Measurements from ENCODE around the gene KCNH5.
A peak's percentile ranks its signal among the peaks of the same experiment; 100 is the strongest.

The KCNH5 gene

GRCh38 chr14:62854951-62855350 lies 190.3 kb downstream of the KCNH5 start:
- H4K8ac ChIP-seq (ENCODE audit: low read depth, low read length): no peak overlapping the region
- no peak for DNase-seq
- no peaks in the 10 kb centered on the region for H3K79me2 ChIP-seq (ENCODE audit: control insufficient read depth, insufficient read depth, low read length)
- H3K4me1 ChIP-seq (ENCODE audit: control insufficient read depth, low read depth, low read length): no peaks in the 10 kb centered on the region
- no peak overlapping the region for H4K5ac ChIP-seq (ENCODE audit: low read length)
- no peak overlapping the region for H2BK5ac ChIP-seq (ENCODE audit: low read length)
- H3K4me2 ChIP-seq (ENCODE audit: low read length): no peak overlapping the region
- H3K79me1 ChIP-seq (ENCODE audit: low read length): no peaks in the 10 kb centered on the region
- no peak overlapping the region for H3K56ac ChIP-seq (ENCODE audit: low read length)
- no peaks in the 10 kb centered on the region for H3K27me3 ChIP-seq (ENCODE audit: insufficient read depth, low read length, poor library complexity)
- no peak overlapping the region for H3K9ac ChIP-seq (ENCODE audit: low read length)
- no peaks in the 10 kb centered on the region for H3K36me3 ChIP-seq (ENCODE audit: control insufficient read depth, insufficient read depth, low read length)
- no peak overlapping the region for H2BK120ac ChIP-seq (ENCODE audit: low read depth, low read length)
- H3K4me3 ChIP-seq (ENCODE audit: low read length): no peak overlapping the region
- no peak overlapping the region for H3K23ac ChIP-seq (ENCODE audit: low read length)
- H3K4ac ChIP-seq (ENCODE audit: low read depth, low read length): no peak overlapping the region
- H2AK5ac ChIP-seq (ENCODE audit: low read length): no peak overlapping the region
- no CpG with 5 or more reads among the region's 4 CpGs for WGBS (ENCODE audit: extremely low coverage, insufficient coverage, low lambda C conversion rate)
- no peak overlapping the region for H2BK15ac ChIP-seq (replicated peaks; ENCODE audit: low read depth)
- H3K27ac ChIP-seq (ENCODE audit: low read depth, low read length): no peak overlapping the region
- no peak overlapping the region for H3K18ac ChIP-seq (ENCODE audit: low read length)

DNA sequence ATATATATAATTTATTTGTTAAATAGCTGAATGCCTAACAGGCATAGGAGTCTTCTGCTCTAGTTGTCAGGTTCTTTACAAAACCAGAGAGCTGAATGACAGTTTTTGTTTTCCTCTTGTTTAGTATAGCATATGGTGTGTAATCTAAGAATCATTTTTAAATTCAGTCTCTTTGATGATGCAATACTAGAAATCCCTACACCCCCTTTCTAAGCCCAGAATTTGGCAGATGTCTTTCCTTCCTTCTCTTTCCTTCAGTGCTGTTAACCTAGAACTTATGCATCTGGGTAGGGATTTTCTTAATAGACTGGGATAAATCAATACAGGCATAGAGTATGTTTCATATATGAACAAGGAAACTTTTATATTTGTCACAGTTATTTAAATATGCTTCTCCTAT lies 198.1 kb downstream of the KCNH5 start:
- Histone ChIP-seq H3K4me1 (ENCODE audit: control insufficient read depth, low read depth, low read length) (no peaks in the 10 kb centered on the region), H3K4me3 (ENCODE audit: low read length) (no peak overlapping the region), H3K27me3 (ENCODE audit: insufficient read depth, low read length, poor library complexity) (no peaks in the 10 kb centered on the region), H3K4me2 (ENCODE audit: low read length) (no peak overlapping the region), H3K79me2 (ENCODE audit: control insufficient read depth, insufficient read depth, low read length) (no peaks in the 10 kb centered on the region), H3K4ac (ENCODE audit: low read depth, low read length) (no peak overlapping the region), H2BK120ac (ENCODE audit: low read depth, low read length) (no peak overlapping the region), H4K8ac (ENCODE audit: low read depth, low read length) (no peak overlapping the region), H3K56ac (ENCODE audit: low read length) (no peak overlapping the region), H3K79me1 (ENCODE audit: low read length) (no peaks in the 10 kb centered on the region), H3K9ac (ENCODE audit: low read length) (no peak overlapping the region), H3K36me3 (ENCODE audit: control insufficient read depth, insufficient read depth, low read length) (no peaks in the 10 kb centered on the region), H3K27ac (ENCODE audit: low read depth, low read length) (no peak overlapping the region), H3K23ac (ENCODE audit: low read length) (no peak overlapping the region), H2AK5ac (ENCODE audit: low read length) (no peak overlapping the region), H3K18ac (ENCODE audit: low read length) (no peak overlapping the region), H4K5ac (ENCODE audit: low read length) (no peak overlapping the region), H2BK15ac (replicated peaks; ENCODE audit: low read depth) (no peak overlapping the region), H2BK5ac (ENCODE audit: low read length) (no peak overlapping the region)
- no peak for DNase-seq

DNA sequence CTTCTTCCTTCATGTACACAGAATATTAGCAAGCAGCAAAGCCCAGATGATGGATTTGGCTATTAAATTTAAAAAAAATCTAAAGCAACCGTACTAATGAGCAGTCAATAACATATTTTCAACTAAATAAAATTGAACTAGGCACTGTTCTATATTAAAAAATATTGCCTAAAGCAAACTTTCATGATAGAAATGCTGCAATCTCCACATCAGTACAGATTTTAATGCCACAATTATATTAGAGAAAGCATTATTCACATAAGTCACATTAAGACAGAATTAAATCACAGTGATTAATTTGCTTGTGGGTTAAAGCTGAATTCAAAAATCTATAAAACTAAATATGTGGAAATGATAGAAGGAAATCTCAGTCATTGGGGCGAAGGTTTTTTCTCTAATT lies 200.7 kb downstream of the KCNH5 start:
- H3K18ac ChIP-seq (ENCODE audit: low read length): no peak overlapping the region
- no peaks in the 10 kb centered on the region for H3K36me3 ChIP-seq (ENCODE audit: control insufficient read depth, insufficient read depth, low read length)
- H3K4me1 ChIP-seq (ENCODE audit: control insufficient read depth, low read depth, low read length): no peaks in the 10 kb centered on the region
- whole genome bisulfite sequencing (ENCODE audit: extremely low coverage, insufficient coverage, low lambda C conversion rate): no CpG with 5 or more reads among the region's 2 CpGs
- H3K4me3 ChIP-seq (ENCODE audit: low read length): no peak overlapping the region
- H3K23ac ChIP-seq (ENCODE audit: low read length): no peak overlapping the region
- no peak overlapping the region for H4K8ac ChIP-seq (ENCODE audit: low read depth, low read length)
- no peak overlapping the region for H2BK5ac ChIP-seq (ENCODE audit: low read length)
- no peak overlapping the region for H3K4me2 ChIP-seq (ENCODE audit: low read length)
- no peak overlapping the region for H3K27ac ChIP-seq (ENCODE audit: low read depth, low read length)
- no peak overlapping the region for H2BK120ac ChIP-seq (ENCODE audit: low read depth, low read length)
- no peak overlapping the region for H2BK15ac ChIP-seq (replicated peaks; ENCODE audit: low read depth)
- no peak overlapping the region for H3K4ac ChIP-seq (ENCODE audit: low read depth, low read length)
- no peak overlapping the region for H3K9ac ChIP-seq (ENCODE audit: low read length)
- no peaks in the 10 kb centered on the region for H3K79me2 ChIP-seq (ENCODE audit: control insufficient read depth, insufficient read depth, low read length)
- H3K79me1 ChIP-seq (ENCODE audit: low read length): no peaks in the 10 kb centered on the region
- DNase-seq: no peak
- H2AK5ac ChIP-seq (ENCODE audit: low read length): no peak overlapping the region
- H3K27me3 ChIP-seq (ENCODE audit: insufficient read depth, low read length, poor library complexity): no peaks in the 10 kb centered on the region
- H4K5ac ChIP-seq (ENCODE audit: low read length): no peak overlapping the region
- no peak overlapping the region for H3K56ac ChIP-seq (ENCODE audit: low read length)

GRCh38 chr14:62824086-62824485 lies 221.2 kb downstream of the KCNH5 start:
- H3K36me3 ChIP-seq (ENCODE audit: control insufficient read depth, insufficient read depth, low read length): no peaks in the 10 kb centered on the region
- no peak overlapping the region for H3K23ac ChIP-seq (ENCODE audit: low read length)
- H2AK5ac ChIP-seq (ENCODE audit: low read length): no peak overlapping the region
- no peak overlapping the region for H3K4ac ChIP-seq (ENCODE audit: low read depth, low read length)
- H4K8ac ChIP-seq (ENCODE audit: low read depth, low read length): no peak overlapping the region
- H3K27ac ChIP-seq (ENCODE audit: low read depth, low read length): no peak overlapping the region
- no peaks in the 10 kb centered on the region for H3K79me1 ChIP-seq (ENCODE audit: low read length)
- no peak overlapping the region for H2BK120ac ChIP-seq (ENCODE audit: low read depth, low read length)
- no peak overlapping the region for H3K56ac ChIP-seq (ENCODE audit: low read length)
- no peak overlapping the region for H2BK5ac ChIP-seq (ENCODE audit: low read length)
- no peak for DNase-seq
- H3K27me3 ChIP-seq (ENCODE audit: insufficient read depth, low read length, poor library complexity): no peaks in the 10 kb centered on the region
- H3K4me1 ChIP-seq (ENCODE audit: control insufficient read depth, low read depth, low read length): no peaks in the 10 kb centered on the region
- H4K5ac ChIP-seq (ENCODE audit: low read length): no peak overlapping the region
- no CpG with 5 or more reads among the region's 2 CpGs for WGBS (ENCODE audit: extremely low coverage, insufficient coverage, low lambda C conversion rate)
- no peak overlapping the region for H3K18ac ChIP-seq (ENCODE audit: low read length)
- no peak overlapping the region for H3K4me3 ChIP-seq (ENCODE audit: low read length)
- no peak overlapping the region for H2BK15ac ChIP-seq (replicated peaks; ENCODE audit: low read depth)
- H3K79me2 ChIP-seq (ENCODE audit: control insufficient read depth, insufficient read depth, low read length): no peaks in the 10 kb centered on the region
- H3K4me2 ChIP-seq (ENCODE audit: low read length): no peak overlapping the region
- H3K9ac ChIP-seq (ENCODE audit: low read length): no peak overlapping the region

GRCh38 chr14:62819931-62820330 lies 225.3 kb downstream of the KCNH5 start:
- peak; percentile 3 for DNase-seq
- H4K5ac ChIP-seq (ENCODE audit: low read length): no peak overlapping the region
- H3K79me2 ChIP-seq (ENCODE audit: control insufficient read depth, insufficient read depth, low read length): no peaks in the 10 kb centered on the region
- H3K4me1 ChIP-seq (ENCODE audit: control insufficient read depth, low read depth, low read length): no peaks in the 10 kb centered on the region
- H4K8ac ChIP-seq (ENCODE audit: low read depth, low read length): no peak overlapping the region
- no peak overlapping the region for H3K4ac ChIP-seq (ENCODE audit: low read depth, low read length)
- H3K27me3 ChIP-seq (ENCODE audit: insufficient read depth, low read length, poor library complexity): no peaks in the 10 kb centered on the region
- no peak overlapping the region for H2BK120ac ChIP-seq (ENCODE audit: low read depth, low read length)
- WGBS (ENCODE audit: extremely low coverage, insufficient coverage, low lambda C conversion rate): no CpG with 5 or more reads among the region's 1 CpG
- H3K18ac ChIP-seq (ENCODE audit: low read length): no peak overlapping the region
- no peak overlapping the region for H2BK15ac ChIP-seq (replicated peaks; ENCODE audit: low read depth)
- no peak overlapping the region for H3K9ac ChIP-seq (ENCODE audit: low read length)
- no peaks in the 10 kb centered on the region for H3K36me3 ChIP-seq (ENCODE audit: control insufficient read depth, insufficient read depth, low read length)
- no peak overlapping the region for H3K23ac ChIP-seq (ENCODE audit: low read length)
- no peak overlapping the region for H3K4me3 ChIP-seq (ENCODE audit: low read length)
- H3K79me1 ChIP-seq (ENCODE audit: low read length): no peaks in the 10 kb centered on the region
- no peak overlapping the region for H2AK5ac ChIP-seq (ENCODE audit: low read length)
- no peak overlapping the region for H3K56ac ChIP-seq (ENCODE audit: low read length)
- no peak overlapping the region for H3K4me2 ChIP-seq (ENCODE audit: low read length)
- H3K27ac ChIP-seq (ENCODE audit: low read depth, low read length): no peak overlapping the region
- no peak overlapping the region for H2BK5ac ChIP-seq (ENCODE audit: low read length)

- Histone ChIP-seq H4K8ac (ENCODE audit: low read depth, low read length) (no peak overlapping the region), H3K27ac (ENCODE audit: low read depth, low read length) (no peak overlapping the region), H3K79me1 (ENCODE audit: low read length) (no peaks in the 10 kb centered on the region), H2BK120ac (ENCODE audit: low read depth, low read length) (no peak overlapping the region), H3K27me3 (ENCODE audit: insufficient read depth, low read length, poor library complexity) (no peaks in the 10 kb centered on the region), H3K36me3 (ENCODE audit: control insufficient read depth, insufficient read depth, low read length) (no peaks in the 10 kb centered on the region), H3K4me3 (ENCODE audit: low read length) (no peak overlapping the region), H2AK5ac (ENCODE audit: low read length) (no peak overlapping the region), H3K4me1 (ENCODE audit: control insufficient read depth, low read depth, low read length) (no peaks in the 10 kb centered on the region), H2BK5ac (ENCODE audit: low read length) (no peak overlapping the region), H3K4ac (ENCODE audit: low read depth, low read length) (no peak overlapping the region), H3K79me2 (ENCODE audit: control insufficient read depth, insufficient read depth, low read length) (no peaks in the 10 kb centered on the region), H3K18ac (ENCODE audit: low read length) (no peak overlapping the region), H4K5ac (ENCODE audit: low read length) (no peak overlapping the region), H3K4me2 (ENCODE audit: low read length) (no peak overlapping the region), H3K23ac (ENCODE audit: low read length) (no peak overlapping the region), H3K56ac (ENCODE audit: low read length) (no peak overlapping the region), H2BK15ac (replicated peaks; ENCODE audit: low read depth) (no peak overlapping the region), H3K9ac (ENCODE audit: low read length) (no peak overlapping the region)
- peak; percentile 31 for DNase-seq
- WGBS (ENCODE audit: extremely low coverage, insufficient coverage, low lambda C conversion rate): no CpG with 5 or more reads among the region's 4 CpGs
Observed at GRCh38 chr14:62807636-62808035, 237.6 kb downstream of the KCNH5 start.
